ENCODE data around the gene CDC5L.
A peak's percentile ranks its signal among the peaks of the same experiment; 100 is the strongest.
"Not testable (repeated sequence)": the region's sequence is repeated elsewhere in the genome, so short reads cannot be mapped to it uniquely, and the experiment has no call there.

The CDC5L gene

GRCh38 chr6:44387346-44388134 lies at the start of gene CDC5L:
CDC5L (plus strand) TSS chr6:44387706; CDS start chr6:44387824, 118 bp downstream.
- DNase-seq, result peak; percentile 99

DNA sequence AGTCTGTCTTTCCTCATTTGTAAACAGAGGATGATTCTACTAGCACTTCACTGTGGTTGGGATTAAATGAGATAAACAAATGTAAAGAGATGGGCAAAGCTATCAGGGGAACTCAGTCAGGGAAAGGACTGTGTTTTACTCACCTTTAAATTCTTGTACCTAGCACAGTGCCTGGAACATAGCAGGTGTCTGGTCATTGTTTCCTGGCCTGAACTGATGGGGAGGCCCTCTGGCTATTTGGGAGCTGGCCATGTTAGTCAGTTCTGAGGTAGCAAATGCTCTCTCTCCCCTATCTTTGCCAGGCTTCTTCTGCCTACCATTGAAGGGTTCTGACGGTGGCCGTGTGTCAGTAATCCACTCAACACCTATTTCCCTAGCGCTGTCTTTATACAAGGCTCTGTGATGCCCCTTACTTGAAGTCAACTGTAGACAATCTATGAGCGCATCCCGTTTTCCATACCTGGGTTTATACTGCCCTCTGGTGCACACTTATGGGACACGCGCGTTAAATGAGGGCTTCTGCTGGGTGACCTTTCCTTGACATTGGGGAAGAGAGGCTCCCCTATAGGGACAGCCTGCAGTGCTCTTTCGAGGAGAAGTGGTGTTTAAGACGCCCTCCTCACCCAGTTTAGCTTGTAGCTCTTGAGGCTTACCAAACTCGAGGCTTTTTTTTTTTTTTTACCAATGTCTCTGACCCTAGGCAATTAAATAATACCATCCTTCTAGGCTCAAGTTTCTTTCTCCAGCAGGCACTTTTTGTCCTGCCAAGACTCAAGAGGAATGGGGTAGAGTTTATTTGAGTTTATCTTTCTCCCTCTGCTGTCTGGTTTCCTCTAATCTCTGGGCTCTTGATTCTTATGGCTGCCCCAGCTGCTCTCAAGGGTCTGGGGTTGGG lies 49.0 kb upstream of the CDC5L start:
- DNase-seq, result peak; percentile 68 to 77

DNA sequence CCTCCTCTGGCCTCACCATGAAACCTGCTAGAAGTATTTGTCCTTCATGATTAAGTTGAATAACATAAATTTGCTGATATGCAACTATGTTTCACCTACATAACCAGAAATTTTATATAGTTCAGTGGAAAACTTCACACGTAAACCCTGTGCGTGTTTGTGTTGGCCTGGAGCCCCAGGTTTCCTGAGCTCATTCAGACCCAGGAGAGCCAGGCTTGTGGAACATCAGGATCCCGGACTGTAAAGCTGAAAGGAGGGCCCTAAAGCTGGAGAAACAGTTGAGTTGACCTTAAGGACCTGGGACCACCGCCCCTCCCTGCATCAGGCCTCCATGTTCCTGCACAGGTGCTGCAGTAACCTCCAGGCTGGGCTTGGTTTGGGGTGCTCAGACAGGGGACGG lies 48.2 kb upstream of the CDC5L start:
- DNase-seq, result no peak

- DNase-seq, result no peak
These were observed 47.5 kb upstream of the CDC5L start for GRCh38 chr6:44339763-44340625.

GRCh38 chr6:44341095-44341890 lies 46.2 kb upstream of the CDC5L start:
- DNase-seq, result no peak

- DNase-seq, result peak in 1 of 2 experiments; percentile 23
These were observed 45.5 kb upstream of the CDC5L start for GRCh38 chr6:44342052-44342451.

DNA sequence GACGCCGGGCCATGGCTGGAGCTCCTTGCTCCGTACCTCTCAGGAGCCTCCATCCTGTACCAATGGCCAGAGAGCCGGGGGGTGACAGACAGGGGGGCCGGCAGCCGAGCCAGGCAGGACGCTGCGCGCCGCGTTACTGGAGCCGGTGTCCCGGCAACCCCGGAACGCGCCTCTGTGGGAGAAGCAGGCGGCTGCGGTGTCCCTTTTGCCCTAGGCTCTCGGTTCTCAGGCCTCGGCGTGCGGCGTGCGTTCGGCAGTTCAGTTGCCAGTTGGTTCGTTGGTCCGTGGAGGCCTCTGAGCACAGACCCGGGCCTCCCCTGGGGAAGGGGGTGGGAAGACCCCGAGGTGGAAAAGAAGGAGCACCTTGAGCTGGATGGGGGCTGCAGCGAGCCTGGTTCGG lies 45.0 kb upstream of the CDC5L start, which contains the start of gene SPATS1:
SPATS1 (plus strand) TSS at position 162 of the 400 bp plus-strand sequence. CDS start 446 bp downstream, outside the sequence.
- DNase-seq, result peak in 1 of 2 experiments; percentile 11

DNA sequence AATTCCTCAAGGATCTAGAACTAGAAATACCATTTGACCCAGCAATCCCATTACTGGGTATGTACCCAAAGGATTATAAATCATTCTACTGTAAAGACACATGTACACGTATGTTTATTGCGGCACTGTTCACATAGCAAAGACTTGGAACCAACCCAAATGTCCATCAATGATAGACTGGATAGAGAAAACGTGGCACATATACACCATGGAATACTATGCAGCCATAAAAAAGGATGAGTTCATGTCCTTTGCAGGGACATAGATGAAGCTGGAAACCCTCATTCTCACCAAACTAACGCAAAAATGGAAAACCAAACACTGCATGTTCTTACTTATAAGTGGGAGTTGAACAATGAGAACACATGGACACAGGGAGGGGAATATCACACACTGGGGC lies 40.7 kb upstream of the CDC5L start:
- not testable (repeated sequence) for DNase-seq

- DNase-seq, result no peak
These were observed 37.4 kb upstream of the CDC5L start for GRCh38 chr6:44349904-44350649.

DNA sequence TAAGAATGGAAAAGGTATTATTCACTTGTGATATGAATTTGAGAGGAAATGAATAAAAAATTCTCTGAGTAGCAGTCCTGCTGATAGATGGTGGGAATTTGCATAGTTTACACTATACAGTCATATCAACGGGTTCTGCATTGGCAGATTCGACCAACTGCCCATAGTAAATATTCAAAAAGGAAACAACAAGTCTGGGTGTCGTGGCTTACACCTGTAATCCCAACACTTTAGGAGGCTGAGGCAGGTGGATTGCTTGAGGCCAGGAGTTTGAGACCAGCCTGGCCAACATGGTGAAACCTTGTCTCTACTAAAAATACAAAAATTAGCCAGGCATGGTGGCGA lies 36.9 kb upstream of the CDC5L start:
- DNase-seq, result not testable (repeated sequence)

DNA sequence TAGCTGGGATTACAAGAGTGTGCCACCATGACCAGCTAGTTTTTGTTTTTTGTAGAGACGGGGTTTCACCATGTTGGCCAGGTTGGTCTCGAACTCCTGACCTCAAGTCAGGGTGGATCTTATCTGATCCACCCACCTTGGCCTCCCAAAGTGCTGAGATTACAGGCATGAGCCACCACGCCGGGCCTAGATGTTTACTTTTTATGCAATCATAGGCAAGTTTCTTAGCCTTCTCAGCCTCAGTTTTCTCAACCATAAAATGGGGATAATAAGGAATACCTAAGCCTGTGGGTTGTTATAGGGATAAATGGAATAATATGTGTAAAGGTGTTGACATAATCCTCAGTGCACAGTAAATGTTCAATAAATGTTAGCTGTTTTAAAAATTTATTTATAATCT lies 35.2 kb upstream of the CDC5L start:
- DNase-seq, result no peak

DNA sequence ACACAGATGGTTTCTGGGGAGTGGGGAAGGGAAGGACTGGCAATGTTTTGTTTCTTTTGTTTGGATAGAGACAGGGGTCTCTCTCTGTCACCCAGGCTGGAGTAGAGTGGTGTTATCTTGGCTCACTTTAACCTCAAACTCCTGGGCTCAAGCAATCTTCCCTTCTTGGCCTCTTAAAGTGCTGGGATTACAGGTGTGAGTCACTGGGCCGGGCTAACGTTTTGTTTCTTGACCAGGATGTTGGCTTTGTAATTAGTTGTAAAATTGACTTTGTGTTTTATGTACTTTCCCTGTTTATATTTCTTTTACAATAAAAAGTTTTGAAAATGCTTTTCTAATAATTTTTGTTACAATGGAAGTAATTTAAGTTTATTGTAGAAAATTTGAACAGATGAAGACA lies 34.2 kb upstream of the CDC5L start:
- DNase-seq, result no peak

DNA sequence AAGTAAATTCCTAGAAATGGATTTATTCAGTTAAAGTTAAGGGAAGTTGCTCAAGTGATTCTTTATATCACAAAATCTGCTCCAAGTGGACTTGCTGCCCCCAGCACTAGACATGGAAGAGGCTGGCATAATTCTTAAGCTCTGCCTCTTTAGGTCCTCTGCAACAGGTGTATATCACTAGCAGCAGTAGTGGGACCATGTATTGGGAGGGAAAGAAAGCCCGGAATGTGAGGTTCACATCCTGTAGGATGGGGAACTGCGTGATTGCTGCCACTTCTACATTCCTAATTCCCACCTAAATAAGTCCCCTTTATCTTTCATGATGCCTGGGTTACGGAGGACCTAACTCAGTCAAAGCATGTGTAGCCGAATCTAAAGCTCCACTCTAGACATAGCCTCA lies 31.9 kb upstream of the CDC5L start:
- DNase-seq, result no peak

DNA sequence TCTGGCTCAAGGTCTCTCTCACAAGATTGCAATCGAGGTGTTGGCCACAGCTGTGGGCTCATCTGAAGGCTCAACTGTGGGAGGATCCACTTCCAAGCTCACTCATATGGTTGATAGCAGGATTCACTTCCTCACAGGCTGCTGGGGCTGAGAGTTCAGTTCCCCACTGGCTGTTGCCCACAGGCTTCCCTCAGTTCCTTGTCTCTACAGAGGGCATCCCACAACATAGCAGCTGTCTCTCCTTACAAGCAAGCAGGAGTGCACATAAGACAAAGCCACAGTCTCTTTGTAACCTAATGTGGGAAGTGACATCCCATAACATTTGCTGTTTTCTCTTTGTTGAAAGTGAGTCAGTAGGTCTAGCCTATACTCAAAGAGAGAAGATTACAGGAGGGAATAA lies 31.0 kb upstream of the CDC5L start:
- DNase-seq, result no peak

- DNase-seq, result no peak
These were observed 27.5 kb upstream of the CDC5L start for GRCh38 chr6:44359973-44360372.

DNA sequence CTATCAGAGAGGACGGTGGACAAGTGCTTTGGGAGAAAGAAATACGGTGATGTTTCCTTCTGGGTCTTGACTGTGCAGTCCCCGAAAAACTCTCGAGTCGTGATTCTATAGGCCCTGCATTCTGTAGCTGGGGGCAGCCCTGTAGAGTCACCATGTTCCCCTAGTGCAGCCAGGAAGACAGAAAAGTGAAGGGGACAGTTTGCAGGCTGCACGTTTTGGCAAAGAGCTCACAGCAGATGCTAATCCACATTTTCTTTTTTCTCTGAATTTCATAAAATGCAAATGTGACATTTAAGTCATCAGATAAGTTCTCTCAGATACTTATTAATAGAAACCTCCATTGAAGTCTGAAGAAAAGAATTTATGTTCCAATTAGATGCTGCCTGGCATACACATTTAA lies 25.6 kb upstream of the CDC5L start:
- DNase-seq, result no peak

- peak in 1 of 2 experiments; percentile 46 for DNase-seq
These were observed 24.1 kb upstream of the CDC5L start for GRCh38 chr6:44363377-44363926.

- no peak for DNase-seq
These were observed 20.7 kb upstream of the CDC5L start for GRCh38 chr6:44366781-44367180.

DNA sequence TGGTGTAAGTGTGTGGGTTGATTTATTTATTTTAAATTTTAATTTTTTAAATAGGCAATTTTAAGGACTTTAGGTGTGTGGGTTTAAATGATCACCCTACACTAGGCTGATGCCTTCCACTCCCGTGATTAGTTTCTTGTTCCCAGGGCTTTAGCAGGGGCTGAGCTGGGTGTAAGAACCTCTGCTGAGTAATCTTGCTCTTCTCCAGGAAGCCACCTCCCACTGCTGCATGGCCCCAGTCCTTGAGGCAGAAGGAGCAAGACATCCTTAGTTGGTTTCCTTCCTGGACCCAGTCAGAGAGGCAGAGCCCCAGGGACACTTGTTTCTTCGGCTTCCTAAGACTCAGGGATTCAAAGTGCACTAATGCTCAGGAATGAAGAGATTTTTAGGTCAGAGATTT lies 19.8 kb upstream of the CDC5L start:
- DNase-seq, result no peak

- DNase-seq, result no peak
These were observed 14.5 kb upstream of the CDC5L start for GRCh38 chr6:44373051-44373450.

GRCh38 chr6:44373787-44374186 lies 13.7 kb upstream of the CDC5L start:
- DNase-seq, result no peak

Measured in NCI-H524 (cell line).